HEK293 (cell line): ENCODE results near the gene TSR3.

Source experiments
- ZNF24 ChIP-seq: fragments of 450-650 bp; formaldehyde crosslinking; IDR thresholded peaks from 2 replicates; pipeline ENCODE4 v1.5.1; 2016; ENCODE audit warnings: missing biosample characterization, missing genetic modification characterization
- TF ChIP-seq, protein P1 (sequence below): fragments of 450-650 bp; formaldehyde crosslinking; IDR thresholded peaks from 2 replicates; pipeline ENCODE4 v1.5.1; 2016; ENCODE audit warnings: missing biosample characterization, missing genetic modification characterization

DNA sequence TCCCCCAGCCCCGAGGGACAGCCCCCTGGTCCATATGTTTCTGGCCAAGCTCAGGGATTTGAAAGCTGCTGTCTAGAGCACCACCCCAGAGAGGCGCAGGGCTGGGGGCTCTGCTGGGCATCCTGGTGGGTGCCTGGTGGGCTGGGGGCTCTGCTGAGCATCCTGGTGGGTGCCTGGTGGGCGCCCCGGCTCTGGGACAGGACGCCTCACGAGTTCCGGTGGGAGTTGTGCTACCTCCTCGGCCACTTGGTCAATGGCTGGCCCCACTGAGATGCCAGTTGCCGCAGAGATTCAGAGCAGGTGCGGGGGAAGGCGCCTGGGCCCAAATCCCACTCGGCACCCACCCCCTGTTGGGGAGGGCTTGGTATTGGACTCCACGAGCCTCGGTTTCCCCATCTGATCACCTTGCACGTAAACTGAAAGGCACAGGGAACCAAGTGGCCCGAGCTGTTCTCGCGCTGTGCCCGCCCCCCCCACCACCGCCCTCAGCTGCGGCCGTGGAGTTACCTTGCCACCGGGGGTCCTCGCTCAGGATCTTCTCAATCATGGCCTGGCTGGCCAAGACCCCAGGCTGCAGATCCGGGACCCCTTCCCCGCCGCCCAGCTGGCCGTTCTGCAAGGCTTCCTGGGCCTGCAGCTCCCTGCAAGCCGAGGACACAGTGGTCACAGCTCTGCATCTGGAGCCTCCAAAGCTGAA, 49.5 kb upstream of the TSR3 start:
- TF ChIP-seq, protein P1, sequence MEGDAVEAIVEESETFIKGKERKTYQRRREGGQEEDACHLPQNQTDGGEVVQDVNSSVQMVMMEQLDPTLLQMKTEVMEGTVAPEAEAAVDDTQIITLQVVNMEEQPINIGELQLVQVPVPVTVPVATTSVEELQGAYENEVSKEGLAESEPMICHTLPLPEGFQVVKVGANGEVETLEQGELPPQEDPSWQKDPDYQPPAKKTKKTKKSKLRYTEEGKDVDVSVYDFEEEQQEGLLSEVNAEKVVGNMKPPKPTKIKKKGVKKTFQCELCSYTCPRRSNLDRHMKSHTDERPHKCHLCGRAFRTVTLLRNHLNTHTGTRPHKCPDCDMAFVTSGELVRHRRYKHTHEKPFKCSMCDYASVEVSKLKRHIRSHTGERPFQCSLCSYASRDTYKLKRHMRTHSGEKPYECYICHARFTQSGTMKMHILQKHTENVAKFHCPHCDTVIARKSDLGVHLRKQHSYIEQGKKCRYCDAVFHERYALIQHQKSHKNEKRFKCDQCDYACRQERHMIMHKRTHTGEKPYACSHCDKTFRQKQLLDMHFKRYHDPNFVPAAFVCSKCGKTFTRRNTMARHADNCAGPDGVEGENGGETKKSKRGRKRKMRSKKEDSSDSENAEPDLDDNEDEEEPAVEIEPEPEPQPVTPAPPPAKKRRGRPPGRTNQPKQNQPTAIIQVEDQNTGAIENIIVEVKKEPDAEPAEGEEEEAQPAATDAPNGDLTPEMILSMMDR (tag by site-specific recombination), result no peak
- TF ChIP-seq ZNF24 (tag by site-specific recombination), result no peak
